Body of pancreas (tissue), 4 donors: ENCODE measurements around the gene STK39.

Experiments
- CTCF ChIP-seq, 7 experiments: fragments of 450-650 bp in 4 of 7; fragments of 200-600 bp in 3 of 7; sonication (generic) in 3 of 7; IDR thresholded peaks; one replicate each; pipeline ENCODE4 v1.5.1; 2016 to 2019; ENCODE audit warnings: antibody characterized with exemption in 7 of 7
- POLR2A ChIP-seq, 3 donors: fragments of 450-650 bp; IDR thresholded peaks; one replicate each; pipeline ENCODE4 v1.6.1; 2016; ENCODE audit warnings: antibody characterized with exemption in 3 of 3, mild to moderate bottlenecking in 2 of 3

GRCh38 chr2:168050377-168050776 is 197.0 kb downstream of the STK39 start:
- TF ChIP-seq POLR2A (IDR thresholded peaks at IDR 0.05) (no peak), CTCF (IDR thresholded peaks at IDR 0.05) (no peak)
